ENCODE data around the gene MIB1.
"Not testable (repeated sequence)": the region's sequence is repeated elsewhere in the genome, so short reads cannot be mapped to it uniquely, and the experiment has no call there.

- not testable (repeated sequence) for TF ChIP-seq MTF1 (CRISPR knock-in tag; IDR thresholded peaks at IDR 0.05; ENCODE audit: borderline replicate concordance); ZNF384 (IDR thresholded peaks at IDR 0.05; ENCODE audit: low read depth, low read length); PCBP1 (IDR thresholded peaks at IDR 0.05; ENCODE audit: low read depth, low read length, poor library complexity, severe bottlenecking); POLR2AphosphoS5 (IDR thresholded peaks at IDR 0.05; ENCODE audit: control insufficient read depth, insufficient read depth, low read depth, low read length); BACH1 (tag; IDR thresholded peaks at IDR 0.05); ETS1 (conservative IDR thresholded peaks at IDR 0.05; ENCODE audit: control insufficient read depth, low read depth, low read length); ZNF239 (CRISPR knock-in tag; IDR thresholded peaks at IDR 0.05); RAD21 (CRISPR knock-in tag; conservative IDR thresholded peaks at IDR 0.05 in 1 of 2, IDR thresholded peaks at IDR 0.05 in 1 of 2); EZH2 (IDR thresholded peaks at IDR 0.05; ENCODE audit: borderline replicate concordance, low read depth, low read length); ZBTB8A (IDR thresholded peaks at IDR 0.05; ENCODE audit: partially characterized antibody); CTCF (IDR thresholded peaks at IDR 0.05 in 2 of 3, conservative IDR thresholded peaks at IDR 0.05 in 1 of 3; ENCODE audit: insufficient read depth in 2 of 3, low read depth in 1 of 3, low read length in 3 of 3); ZNF274 (IDR thresholded peaks at IDR 0.05; ENCODE audit: borderline replicate concordance, low read depth, low read length); PKNOX1 (IDR thresholded peaks at IDR 0.05)
Observed at GRCh38 chr18:21707130-21707529, 33.5 kb upstream of the MIB1 start.
